GM12801 (cell line): Measurements from ENCODE around the gene IGSF6.

Experiments used
- CTCF ChIP-seq: IDR thresholded peaks from one replicate; pipeline ENCODE4 v1.5.1; 2011; ENCODE audit warnings: control low read depth; ENCODE audit not compliant: insufficient read length; ENCODE audit errors: extremely low read depth

IGSF6 gene

GRCh38 chr16:21684199-21684598 is 31.8 kb upstream of the IGSF6 start:
- no peak for TF ChIP-seq CTCF

GRCh38 chr16:21683184-21683583 is 30.8 kb upstream of the IGSF6 start:
- no peak for TF ChIP-seq CTCF

GRCh38 chr16:21673469-21673868 is 21.1 kb upstream of the IGSF6 start:
- TF ChIP-seq CTCF: no peak

GRCh38 chr16:21667575-21667974 is 15.2 kb upstream of the IGSF6 start:
- TF ChIP-seq CTCF: no peak

- TF ChIP-seq CTCF: no peak
Observed at GRCh38 chr16:21666772-21667171, 14.4 kb upstream of the IGSF6 start.

GRCh38 chr16:21664801-21665492 is 12.5 kb upstream of the IGSF6 start:
- TF ChIP-seq CTCF: no peak

- no peak for TF ChIP-seq CTCF
Observed at GRCh38 chr16:21663889-21664647, 11.7 kb upstream of the IGSF6 start, which contains the start of gene OTOA. OTOA (plus strand) TSS chr16:21663968; CDS start chr16:21678515, 14,547 bp downstream.
